ENCODE data around the gene GNS.
A peak's percentile ranks its signal among the peaks of the same experiment; 100 is the strongest.

Gene GNS

DNA sequence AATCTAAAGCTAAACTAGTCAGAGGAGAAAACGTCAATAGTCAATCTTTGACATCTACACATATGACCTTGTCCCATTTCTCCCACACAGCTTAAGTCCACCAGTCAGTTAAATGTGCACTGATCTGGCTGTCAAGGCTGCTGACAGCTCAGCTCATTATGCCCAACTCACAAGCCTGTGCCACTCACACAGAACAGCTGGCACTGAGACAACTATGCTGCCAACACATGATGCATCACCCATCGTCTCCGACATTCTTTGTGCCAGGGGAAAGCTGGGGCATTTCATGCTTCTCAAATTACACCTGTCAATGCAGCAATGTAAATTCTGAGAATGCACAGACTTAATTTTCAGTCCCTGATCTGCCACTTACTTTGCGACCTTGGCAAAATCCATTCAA is 25.3 kb downstream of the GNS start:
- FAIRE-seq = no peak

DNA sequence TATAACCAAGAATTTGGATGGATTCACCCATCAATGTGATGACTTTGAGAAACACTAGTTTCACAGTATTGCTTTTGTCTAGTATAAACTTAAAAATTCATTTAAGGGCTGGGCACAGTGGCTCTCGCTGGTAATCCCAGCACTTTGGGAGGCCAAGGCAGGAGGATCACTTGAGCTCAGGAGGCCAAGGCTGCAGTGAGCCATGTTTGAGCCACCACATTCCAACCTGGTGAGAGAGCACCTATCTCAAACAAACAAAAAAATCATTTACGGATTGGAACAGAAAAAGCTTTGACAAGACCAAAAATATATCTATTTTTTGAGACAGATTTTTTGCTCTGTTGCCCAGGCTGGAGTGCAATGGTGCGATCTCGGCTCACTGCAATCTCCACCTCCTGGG is 27.5 kb downstream of the GNS start:
- FAIRE-seq = no peak

DNA sequence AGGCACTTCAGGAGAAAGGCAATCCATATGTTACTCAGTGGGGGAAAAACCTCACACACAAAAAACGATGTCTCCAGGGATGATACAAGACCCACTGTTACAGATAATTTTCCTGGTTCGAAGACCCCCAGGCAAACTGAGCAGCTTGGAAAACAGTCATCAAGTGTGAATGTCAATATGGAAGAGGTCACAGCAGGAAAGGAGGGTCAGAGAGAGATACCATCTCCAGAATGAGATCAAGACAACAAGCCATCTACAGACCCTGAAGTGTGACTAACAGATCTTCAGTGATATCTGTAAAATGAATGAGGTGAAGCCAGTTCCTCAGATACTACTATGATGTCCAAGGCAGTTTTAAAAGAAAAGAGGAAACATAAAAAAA is 28.6 kb downstream of the GNS start:
- FAIRE-seq = no peak

DNA sequence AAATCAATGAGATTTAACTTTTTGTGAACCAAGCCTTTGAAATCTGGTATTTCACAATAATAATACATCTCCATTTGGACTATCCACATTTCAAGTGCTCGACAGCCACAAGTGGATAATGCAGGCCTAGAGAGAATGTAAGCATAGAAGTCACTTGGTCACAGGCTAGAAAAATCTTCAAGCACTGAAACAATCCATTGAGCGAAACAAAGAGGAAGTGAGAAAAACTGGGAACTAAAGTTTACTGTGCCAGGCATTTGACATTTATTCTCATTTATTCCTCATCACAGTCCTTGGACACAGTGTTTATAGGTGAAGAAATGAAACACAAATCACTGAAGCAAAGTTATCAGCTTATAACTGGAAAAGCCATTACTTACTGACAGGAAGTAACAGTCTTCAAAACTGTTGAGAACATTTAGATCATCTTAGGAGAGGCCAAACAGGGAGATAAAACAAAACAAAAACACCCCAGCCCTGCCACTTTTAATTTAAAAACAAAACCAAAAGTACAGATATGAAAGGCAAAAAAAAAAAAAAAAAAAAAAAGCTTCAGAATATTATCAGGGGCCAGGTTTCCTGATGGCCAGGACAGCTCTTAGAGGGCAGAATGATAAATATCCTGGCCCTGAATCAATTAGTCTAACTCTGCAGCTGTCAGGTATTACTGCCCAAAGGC is 29.2 kb downstream of the GNS start:
- no peak for FAIRE-seq

DNA sequence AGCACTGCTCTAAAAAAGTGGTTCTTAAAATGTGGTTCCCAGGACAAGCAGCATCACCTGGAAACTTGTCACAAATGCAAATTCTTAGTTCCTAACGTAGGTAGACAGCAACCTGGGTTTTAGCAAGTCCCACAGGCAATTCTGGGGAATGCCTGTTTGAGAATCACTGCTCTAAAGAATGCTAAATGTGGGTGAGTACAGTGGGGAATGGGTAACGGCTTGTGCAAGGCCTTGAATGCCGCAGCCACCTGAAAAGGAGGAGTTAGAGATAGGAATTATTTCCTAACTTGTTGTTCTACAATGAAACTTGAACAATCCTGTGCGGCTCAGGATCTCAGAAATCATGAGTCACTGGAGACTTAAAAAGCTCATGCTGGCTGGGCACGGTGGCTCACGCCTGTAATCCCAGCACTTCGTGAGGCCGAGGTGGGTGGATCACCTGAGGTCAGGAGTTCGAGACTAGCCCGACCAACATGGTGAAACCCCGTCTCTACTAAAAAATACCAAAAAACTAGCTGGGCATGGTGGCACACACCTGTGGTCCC is 34.9 kb downstream of the GNS start:
- FAIRE-seq = no peak

DNA sequence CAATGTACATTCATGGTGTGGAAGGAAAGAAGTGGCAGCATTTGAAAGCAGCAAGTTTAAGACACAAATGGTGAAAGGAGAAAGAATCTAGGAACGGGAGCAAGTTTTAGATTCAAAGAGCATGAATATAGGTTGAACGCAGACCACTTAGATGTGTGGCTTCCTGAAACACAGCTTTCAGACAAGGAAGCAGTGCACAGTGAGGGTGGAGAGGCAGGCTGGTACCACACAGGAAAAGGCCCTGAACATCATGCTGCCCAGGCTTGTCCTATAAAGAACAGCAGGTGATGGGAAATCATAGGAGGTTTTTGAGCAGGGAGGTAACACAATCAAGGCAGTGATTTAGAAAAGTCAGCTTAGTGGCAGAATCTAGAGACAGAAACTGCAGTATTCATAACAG is 35.6 kb downstream of the GNS start:
- no peak for FAIRE-seq

DNA sequence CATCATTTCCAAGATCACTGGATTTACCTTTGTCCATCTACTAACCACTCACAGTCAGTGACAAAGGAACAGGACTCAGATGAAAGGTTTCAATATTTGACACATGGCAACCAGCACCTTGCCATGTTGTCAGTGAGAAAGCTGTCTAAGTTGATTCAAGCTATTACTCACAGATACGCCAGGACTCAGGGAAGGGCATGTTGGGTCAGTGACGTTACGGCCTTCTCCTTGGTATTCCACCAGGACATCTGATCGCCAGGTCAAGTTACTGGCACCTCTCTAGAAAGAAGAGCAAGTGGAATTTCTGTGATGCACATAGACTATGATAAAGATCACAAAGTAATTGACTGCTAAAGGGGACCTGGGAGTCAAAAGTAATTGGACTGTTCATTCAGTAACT is 36.4 kb downstream of the GNS start:
- FAIRE-seq = no peak

DNA sequence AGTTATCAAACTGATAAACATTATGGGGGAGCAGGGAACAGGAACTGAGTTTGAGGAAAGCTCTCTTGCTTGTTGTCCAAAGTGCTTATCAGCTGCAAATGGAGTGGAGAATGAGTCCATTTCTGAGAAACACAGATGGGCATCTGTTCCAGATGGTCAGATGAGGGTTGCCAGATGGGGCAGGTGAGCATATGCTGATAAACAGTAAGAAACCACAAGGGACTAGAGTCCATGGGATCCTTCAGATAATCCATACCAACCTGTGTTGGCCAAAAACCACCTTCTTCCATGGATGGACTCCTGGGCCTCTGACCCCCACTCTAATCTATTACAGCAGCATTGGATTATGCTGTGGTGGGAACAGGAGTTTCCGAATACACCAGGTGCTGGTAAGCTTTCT is 38.3 kb downstream of the GNS start:
- no peak for FAIRE-seq

DNA sequence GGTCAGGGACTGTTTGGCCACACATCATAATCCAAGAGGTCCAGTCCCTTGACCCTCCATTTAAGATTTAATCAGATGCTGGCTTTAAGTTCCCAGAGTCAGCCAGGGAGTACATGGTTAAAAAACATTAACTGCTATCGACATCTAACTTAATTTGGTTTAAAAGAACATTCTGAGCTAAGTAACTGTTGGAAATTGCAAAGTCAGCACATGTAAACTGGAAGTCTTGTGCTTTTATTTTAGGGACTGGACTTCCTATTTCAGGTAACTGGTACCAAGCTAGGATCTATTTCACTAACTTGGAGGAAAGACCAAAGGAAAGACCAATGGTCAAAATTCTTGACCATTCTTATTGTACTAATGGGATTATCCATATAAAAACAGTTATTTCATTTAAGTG is 40.6 kb downstream of the GNS start:
- no peak for FAIRE-seq

DNA sequence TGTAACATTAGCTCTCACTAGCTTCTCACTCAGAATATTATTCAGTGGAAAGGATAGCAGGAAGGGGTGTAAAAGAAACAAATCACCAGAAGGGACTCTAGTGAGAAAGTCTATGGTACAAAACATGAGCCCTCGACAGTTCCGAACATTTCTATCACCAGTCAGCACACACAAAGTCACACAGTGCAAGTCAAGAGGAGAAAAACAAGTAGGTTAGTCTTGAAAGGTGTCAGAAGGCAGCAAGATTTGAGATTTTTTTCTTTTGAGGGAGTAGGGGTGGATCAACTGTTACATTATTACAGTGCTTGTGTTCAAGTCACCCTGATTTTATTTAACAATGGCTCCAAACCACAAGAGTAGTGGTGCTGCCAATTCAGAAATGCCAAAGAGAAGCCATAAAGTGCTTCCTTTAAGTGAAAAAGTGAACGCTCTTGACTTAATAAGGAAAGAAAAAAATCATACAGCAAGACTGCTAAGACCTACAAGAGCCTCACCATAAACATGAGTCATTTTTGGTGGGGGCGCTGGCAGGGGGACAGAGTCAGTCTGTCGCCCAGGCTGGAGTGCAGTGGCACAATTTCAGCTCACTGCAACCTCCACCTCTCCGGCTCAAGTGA is 42.3 kb downstream of the GNS start:
- FAIRE-seq = no peak

DNA sequence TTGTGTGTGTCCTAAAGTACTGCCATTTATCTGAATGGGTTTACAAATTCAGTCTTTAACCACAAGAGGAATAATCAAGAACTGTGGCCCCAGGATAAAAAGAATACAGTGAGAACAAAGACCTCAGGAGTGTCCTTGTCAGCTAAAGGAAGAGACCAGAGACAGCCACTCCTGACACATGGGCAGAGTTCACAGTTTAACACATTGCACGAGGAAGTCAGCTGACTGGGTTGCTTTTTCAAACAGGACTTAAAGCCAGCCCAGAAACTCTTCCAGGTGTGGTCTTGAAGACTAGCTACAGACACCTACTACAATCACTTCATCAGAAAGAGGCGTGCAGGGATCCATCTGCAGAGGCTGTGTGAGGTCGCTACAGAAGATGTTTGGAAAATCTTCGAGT is 42.8 kb downstream of the GNS start:
- FAIRE-seq = no peak

DNA sequence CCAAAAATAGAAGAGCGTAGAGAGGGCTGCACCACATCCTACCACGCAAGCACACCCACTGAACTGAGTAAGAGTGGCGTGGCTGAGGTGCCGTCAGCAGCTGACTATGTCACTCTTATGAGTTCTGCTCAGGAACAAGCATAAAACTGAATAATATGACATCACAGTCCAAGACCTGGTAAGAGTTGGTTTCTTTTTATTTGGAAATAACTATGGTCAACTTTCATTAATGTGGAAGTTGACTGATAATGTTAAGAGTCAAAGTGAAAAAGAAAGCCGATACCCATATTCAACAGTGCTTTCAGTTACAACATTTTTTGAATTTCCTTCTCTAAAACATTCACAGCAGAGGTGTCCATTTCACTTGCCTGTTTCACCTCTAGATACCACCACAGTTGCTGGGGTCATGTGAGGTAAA is 44.6 kb downstream of the GNS start:
- FAIRE-seq = no peak

DNA sequence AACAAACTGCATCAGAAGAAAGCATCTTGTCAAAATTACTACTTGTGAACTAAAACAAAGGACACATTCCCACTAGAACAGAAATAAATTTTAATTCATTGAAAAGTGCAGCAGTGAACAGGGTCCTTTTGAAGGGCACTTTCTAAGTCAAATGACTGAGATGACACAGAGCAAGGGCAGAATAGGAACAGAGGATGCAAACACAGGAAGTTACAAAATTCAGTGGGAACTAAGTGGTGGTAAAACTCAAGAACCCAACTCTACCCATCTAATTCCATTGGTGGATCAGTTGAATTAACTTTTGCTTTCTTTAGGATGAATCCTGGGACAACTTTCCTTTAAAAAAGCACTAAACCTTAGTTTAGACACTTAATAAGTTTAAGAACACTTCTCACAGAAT is 45.8 kb downstream of the GNS start:
- no peak for FAIRE-seq

DNA sequence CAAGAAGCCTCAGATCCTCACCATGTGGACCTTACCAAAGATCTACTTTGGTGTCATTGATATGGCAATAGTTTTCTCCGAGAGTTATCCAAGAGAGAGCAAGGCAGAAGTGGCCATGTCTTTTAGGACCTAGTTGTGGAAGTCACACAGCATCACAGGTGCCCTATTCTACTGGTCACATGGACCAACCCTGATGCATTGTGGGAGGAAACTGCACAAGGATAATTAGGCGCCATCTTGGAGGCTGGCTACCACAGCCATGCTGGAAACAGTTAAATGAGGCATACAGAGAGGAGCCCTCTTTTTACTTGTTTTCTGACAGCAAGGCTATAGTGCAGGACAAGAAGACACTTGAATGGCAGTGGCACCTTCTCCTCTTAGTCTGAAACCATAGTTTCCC is 49.8 kb downstream of the GNS start:
- no peak for FAIRE-seq

DNA sequence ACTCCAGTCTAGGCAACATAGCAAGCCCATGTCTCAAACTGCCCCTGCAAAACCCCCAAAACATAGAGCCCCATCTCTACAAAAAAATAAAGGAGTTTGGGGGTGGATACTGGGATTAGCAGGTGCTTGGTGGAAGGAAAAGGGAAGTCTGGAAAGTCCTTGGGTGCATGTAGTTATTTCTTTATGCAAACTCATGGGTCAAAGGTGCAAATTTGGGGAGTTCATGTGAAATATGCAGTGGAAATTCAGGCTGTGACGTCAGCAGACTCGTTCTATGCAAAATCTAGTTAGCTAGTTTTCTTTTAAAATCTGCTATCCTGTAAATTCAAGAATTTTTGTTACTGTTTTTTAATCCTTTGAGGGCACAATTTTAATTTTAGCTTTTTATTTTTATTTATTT is 51.3 kb downstream of the GNS start:
- FAIRE-seq = no peak

DNA sequence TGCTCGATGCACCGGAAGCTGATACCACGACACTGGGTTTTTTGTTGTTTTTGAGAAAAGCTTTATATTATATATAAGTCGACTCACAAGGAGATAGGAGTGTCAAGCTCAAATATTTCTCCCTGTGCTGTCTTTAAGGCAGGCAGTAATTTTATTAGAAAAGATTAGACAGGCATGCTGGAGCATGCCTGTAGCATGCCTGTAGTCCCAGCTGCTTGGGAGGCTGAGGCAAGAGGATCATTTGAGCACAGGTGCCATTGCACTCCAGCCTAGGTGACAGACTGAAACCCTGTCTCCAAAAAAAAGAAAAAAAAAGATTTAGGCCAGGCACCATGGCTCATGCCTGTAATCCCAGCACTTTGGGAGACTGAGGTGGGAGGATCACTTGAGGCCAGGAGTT is 51.8 kb downstream of the GNS start:
- FAIRE-seq = no peak

DNA sequence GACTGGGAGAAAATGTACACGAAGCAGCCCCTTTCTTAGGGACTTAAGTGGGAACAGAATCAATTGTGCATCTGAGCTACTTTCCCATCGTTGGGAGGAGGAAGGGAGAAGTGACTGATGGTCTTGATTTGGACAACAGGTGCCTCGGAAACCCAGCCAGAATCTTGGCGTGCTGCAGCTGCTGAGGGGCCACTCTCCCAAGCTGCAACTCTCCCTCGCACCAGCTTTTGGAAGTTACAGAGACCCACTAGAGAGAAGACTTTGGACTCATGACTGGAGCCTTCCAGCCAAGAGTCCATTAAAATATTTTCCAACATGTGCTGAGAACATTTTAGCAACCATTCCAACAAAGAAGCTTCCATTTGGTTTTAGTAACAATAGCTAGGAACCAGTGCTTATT is 52.3 kb downstream of the GNS start:
- no peak for FAIRE-seq

DNA sequence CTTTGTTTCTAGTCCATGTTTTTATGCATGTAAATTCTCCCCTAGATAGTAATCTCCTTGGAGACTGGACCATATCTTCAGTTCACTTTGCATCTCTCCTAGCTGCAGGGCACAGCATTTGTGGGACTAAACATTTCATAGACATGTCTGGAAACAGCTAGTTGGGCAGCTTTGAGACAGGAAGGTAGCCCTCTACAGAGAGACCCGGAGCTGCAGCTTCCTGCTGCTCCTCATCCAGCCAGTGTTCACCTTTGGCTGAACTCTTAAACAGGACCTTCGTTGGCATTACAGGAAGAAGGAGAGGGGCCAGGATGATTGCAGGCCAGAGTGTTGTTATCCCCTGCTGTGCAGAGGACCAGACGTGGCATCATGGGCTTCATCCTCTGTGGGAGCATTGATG is 52.9 kb downstream of the GNS start:
- FAIRE-seq = no peak

DNA sequence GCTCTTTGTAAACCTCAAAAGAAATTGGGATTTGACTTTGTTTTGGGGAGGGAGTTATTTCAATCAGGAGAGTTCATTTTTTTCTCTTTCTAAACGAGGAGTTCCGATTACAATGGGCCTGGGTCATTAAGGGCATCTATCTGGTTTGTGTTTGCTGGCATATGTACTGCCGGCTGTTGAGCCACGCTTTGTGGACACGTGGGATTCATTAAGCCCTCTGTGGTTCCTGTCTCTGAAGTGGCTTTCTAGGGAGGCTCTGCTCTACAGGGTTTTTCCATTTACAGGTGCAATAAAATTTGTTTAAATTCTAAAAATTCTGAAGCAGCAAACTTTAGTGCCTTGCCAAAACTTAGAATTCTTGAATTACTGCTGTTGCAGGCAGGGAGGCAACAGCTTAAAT is 57.9 kb downstream of the GNS start:
- no peak for FAIRE-seq

DNA sequence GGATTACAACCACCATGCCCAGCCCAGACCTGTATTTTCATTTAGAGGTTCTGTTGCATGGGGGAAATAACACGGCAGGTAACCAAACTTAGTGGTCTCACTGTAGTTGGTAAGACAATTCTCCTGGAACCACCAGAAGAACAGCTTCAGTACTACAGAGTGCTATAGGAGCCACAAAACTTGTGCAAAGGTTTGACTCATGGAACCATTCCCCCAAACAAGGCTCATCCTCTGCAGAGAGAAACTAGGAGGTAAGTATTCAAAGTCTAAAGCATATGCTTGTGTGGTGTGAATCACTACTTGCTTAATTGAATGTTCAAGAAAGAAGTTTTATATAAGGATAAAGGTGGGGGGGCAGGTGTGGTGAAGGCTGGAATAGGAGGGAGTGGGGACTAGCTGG is 58.7 kb downstream of the GNS start:
- FAIRE-seq = no peak

DNA sequence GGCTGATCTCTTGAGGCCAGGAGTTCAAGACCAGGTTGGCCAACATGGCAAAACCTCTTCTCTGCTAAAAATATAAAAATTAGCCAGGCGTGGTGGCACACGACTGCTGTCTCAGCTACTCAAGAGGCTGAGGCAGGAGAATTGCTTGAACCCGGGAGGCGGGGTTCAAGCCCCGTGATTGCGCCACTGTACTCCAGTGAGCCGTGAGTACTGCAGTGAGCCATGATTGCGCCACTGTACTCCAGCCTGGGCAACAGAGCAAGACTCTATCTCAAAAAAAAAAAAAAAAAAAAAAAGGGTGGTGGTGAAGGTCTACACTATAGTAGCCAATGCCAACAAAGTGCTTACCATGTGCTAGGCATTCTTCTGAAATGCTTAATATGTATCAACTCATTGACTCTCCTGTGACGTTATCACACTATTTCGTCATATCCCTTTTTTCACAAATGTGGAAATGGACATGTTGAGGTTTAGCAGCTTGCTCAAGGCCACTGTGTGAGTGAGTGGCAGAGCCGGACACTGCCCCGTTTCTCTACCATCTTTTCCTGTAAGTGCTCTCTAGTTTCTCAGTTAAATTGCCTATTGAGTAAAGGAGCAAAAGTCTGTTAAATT is 59.6 kb downstream of the GNS start:
- no peak for FAIRE-seq

DNA sequence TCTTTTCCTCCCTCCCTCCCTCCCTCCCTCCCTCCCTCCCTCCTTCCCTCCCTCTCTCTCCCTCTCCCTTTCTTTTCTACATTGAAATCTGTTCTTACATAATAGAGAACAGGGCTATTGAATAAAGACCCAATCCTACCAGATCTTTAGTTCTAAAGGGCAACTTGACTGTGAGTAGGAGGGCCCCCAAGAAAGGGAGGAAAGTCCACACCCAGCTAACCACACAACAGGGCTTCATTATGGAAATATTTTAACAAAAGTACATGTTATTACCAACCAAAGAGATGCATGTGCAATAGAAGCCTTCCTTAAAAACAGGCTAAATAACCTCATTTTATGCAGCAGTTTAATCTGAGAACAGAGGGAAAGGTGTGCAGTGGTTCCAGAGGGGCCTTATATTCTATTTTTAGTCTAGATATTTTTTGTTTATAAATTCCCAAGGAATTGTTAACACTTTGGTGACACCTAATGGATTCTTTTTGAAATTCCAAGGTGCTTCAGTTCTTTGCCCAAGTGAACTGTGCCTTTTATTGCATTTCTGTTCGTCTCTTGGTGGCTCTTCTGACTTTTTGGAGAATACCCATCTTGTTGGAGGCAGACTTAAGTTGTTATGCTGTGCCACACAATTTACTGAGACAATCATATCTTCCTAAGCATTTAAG is 63.0 kb downstream of the GNS start:
- FAIRE-seq = peak; percentile 81

DNA sequence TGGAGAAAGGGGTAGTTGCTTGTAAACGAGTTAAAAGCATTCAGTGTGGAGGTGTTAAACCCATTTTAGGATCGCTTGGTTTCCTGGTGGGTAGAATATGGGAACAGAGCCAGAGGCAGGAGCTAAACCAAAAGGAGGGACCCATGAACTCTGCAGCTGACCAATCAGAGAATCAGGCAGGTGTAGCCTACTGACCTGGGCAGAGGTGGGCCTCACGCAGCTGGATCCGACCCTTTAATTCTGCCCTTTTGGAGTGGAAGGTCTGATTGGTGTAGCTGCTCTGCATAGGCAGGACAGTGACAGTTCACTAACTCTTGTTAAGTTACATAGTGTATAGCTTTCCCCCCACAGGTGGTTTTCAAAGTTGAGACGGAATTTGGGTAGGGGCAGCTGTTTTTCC is 63.7 kb downstream of the GNS start:
- FAIRE-seq = no peak

Data from G401.6 (cell line).